ENCODE measurements around the gene CFAP45.
A peak's percentile ranks its signal among the peaks of the same experiment; 100 is the strongest.
"Not testable (repeated sequence)": the region's sequence is repeated elsewhere in the genome, so short reads cannot be mapped to it uniquely, and the experiment has no call there.

The CFAP45 gene

DNA sequence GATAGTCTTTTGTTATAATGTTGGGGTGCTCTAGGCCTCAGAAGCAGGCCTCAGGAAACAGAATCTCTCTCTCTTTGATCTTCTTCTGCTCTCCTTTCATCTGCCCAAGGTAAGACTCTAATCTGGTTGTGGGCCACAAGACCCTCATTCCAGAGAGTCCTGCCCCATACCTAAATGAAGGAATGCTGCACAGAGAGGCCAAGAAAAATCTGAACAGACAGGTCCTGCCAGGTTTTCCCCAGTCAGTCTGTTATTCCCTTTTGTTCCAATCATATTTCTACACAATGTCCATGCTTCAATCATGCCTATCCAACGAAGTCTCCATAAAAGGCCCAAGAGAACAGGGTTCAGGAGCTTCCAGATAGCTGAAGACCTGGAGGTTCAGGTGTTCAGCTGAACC is 7.0 kb upstream of the CFAP45 start:
- DNase-seq (ENCODE audit: low read depth in 2 of 2): no peak

GRCh38 chr1:159904036-159904435 is 4.1 kb upstream of the CFAP45 start:
- not testable (repeated sequence) for DNase-seq (ENCODE audit: low read depth in 2 of 2)

GRCh38 chr1:159902541-159902940 is 2.6 kb upstream of the CFAP45 start:
- DNase-seq (ENCODE audit: low read depth in 2 of 2): no peak

DNA sequence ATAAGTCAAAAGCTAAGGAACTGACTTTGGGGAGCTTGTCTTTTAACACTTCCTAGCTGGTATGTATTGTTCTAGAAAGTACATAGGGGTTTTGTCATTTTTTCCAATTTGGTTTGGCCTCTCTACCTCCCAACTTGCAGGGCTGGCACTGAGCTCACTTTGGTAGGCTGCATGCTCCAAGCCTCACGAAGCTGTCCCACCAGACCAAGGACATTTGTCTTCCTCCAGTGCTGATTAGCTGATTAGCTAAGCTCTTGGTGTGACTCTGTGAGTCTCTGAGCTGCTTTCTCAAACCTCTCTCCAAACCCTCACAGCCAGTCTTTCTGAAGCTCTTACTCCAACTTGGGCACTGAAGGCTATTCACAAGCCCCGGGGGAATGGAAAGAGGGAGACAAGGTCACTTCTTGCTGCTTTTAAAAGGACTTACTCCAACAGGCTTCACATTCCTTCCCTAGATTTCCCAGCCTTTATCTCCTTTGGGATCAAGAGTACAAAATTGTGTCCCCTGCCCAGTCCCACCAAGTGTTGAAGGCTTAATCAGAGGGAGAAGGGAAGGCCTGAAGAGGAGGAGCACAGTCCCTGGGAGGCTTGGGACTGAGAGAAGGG is 893 bp upstream of the CFAP45 start:
- no peak for DNase-seq (ENCODE audit: low read depth in 2 of 2)

DNA sequence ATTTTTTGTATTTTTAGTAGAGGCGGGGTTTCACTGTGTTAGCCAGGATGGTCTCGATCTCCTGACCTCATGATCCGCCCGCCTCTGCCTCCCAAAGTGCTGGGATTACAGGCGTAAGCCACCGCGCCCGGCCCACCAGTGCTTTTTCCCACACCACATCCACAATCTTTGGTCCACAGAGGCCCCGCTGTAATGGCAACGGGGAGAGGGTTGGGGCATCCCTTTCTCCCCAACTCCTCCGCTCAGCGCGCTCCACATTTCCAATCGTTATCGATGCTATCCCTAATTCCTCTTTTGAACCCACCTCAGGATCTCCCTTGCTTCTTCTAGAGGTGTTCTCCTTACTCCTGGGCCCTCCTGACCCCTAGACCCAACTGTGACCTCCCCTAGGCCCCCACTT is 331 bp downstream of the CFAP45 start:
- DNase-seq (ENCODE audit: low read depth in 2 of 2): not testable (repeated sequence)

- no peak for DNase-seq (ENCODE audit: low read depth in 2 of 2)
These were observed 1.4 kb downstream of the CFAP45 start for GRCh38 chr1:159898527-159898926.

GRCh38 chr1:159897962-159898361 is 2.0 kb downstream of the CFAP45 start:
- no peak for DNase-seq (ENCODE audit: low read depth in 2 of 2)

DNA sequence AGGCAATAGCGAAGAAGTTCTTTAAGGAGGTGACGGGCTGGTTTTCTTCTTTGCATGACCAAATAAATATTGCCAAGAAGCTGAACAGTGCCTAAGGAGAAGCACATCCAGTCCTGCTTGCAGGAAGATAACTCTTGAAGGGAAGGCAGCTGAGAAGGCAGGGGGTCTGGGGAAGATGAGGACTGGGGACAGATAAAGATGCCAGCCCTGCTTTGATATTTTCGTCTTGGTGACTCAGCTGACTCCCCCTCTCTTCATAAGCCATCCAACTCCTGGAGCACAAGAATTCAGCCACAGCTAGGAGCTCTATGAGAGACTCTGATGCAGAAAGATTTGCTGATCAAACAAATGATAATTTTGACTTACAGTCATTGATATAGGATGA is 3.4 kb downstream of the CFAP45 start:
- no peak for DNase-seq (ENCODE audit: low read depth in 2 of 2)

GRCh38 chr1:159895836-159896545 is 4.0 kb downstream of the CFAP45 start:
- DNase-seq (ENCODE audit: low read depth in 2 of 2): no peak

DNA sequence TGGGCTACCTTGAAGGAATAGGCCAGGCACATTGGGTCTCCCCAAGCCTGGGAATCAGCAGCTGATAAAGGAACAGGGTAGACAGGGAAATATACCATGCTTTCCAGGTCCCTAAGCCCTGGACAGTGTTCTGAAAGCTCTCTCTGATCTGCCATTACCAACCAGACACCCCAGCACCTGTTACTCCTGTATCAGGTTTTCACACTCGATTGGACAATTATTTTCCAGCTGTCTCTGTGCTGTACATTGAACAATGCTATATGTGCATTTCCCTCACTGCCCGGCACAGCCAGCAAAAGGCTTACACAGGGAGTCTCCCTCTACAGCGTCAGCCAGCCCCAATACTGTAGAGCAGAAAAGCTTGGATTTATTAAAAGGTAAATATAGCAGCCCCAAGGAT is 4.7 kb downstream of the CFAP45 start:
- DNase-seq (ENCODE audit: low read depth in 2 of 2): no peak

DNA sequence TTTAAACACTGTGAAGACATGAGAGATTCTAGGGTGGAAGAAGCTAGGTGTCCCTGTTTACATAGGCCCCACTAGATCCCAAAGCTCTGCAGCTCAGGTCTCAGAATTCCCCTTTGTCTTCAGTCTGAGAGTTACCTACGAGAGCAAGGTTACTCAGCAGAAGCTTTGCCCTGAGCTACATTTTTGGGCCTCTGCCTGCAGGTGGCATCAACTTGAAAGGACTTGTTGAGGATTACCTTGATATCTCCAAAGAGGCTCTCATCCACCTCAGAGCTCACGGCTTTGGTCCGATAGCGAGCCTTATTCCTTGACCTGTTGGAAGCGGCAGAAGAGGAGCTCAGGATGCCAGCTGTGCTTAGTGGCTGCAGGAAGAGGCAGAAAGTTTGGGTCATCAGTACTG is 7.0 kb downstream of the CFAP45 start:
- DNase-seq (ENCODE audit: low read depth in 2 of 2): no peak

DNA sequence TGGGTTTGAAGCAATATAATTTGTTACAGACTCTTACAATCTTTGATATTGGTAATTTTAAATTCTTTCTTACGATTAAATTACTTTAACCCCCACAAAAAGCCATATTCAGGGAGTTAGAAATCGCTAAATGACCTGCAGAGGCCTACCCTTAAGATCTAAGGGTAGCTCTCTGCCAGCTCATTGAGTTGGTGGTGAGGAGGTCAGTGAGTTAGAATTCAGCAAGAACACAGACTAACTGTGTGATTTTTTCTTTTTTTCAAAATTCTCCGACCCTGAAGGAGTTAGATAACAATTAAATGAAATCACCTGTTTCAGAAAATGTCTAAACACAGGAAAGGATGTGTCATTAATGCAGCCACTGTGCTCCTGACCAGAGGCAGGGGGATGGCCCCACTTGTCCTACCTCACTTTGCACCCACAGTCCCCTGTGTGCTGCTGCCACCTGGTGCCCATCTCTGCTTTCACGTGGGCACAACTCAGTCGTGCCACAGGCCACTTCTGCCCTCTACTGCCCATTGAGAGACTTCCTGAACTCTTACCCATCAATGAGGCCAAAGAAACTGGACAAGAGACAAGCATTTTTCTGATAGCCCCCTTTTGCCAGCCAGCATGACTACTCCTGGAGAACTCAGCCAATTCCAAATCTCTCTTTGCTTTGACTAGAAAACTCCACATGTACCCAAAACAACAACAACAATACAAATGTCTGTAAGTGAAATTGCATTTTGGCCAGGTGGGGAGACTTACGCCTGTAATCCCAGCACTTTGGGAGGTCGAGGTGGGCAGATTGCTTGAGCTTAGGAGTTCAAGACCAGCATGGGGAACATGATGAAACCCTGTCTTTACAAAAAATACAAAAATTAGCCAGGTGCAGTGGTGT is 8.4 kb downstream of the CFAP45 start:
- DNase-seq (ENCODE audit: low read depth in 2 of 2): peak; percentile 50 to 57

DNA sequence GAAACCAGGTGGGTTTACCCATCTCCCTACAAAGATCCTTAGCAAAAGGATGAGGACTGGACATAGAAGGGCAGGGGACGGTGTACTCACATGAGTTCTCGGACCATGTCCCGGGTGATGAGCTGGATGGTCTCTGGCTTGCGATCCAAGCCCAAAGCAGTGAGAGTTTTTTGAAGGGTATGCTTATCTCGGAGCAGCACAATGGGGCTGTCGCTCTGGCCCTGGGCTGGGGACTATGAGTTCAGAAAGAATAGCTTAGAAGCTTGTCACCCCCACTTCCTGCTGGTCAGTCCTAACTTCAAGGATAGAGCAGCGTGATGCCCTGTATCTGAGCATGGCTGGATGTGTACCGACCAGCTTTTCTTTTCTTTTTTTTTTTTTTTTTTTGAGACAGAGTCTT is 9.6 kb downstream of the CFAP45 start:
- DNase-seq (ENCODE audit: low read depth in 2 of 2): no peak

- no peak for DNase-seq (ENCODE audit: low read depth in 2 of 2)
These were observed 10.1 kb downstream of the CFAP45 start for GRCh38 chr1:159889821-159890252.

DNA sequence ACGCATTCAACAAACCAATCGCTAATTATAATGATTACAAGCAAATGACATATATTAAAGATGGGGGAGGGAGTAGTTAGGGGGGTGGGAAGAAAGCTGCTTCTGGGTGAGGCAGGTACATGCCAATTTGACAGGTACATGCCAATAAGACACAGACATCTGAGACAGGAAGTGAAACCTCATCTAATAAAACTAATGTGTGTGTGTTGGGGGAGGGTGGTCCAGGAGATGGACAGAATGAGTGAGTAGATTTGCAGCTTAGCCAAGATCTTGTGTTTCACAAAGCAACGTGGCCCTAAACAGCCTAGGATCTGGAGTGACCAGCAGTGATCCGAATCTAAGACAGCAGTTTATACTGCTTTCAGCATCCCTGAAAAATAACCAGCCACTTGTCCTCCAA is 10.8 kb downstream of the CFAP45 start:
- DNase-seq (ENCODE audit: low read depth in 2 of 2): no peak

- DNase-seq (ENCODE audit: low read depth in 2 of 2): no peak
These were observed 15.7 kb downstream of the CFAP45 start for GRCh38 chr1:159884296-159884695.

GRCh38 chr1:159883134-159883533 is 16.8 kb downstream of the CFAP45 start:
- DNase-seq (ENCODE audit: low read depth in 2 of 2): no peak

DNA sequence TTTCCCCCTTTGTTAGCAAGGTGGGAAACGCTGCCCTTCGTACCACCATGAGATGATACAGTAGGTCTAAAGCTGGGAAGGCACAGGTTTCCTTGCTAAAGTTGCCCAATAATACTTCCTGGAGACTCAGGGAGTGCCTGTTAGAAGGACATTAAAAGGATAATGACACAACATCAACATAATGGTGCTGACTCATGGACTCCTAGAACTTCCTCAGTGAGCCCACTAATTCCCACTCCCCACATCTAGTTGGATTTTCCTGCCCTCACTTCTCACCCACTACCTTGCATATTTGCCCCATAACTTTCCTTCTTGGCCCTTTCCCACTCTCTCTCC is 17.5 kb downstream of the CFAP45 start:
- no peak for DNase-seq (ENCODE audit: low read depth in 2 of 2)

- peak; percentile 3 to 8 for DNase-seq (ENCODE audit: low read depth in 2 of 2)
These were observed 18.1 kb downstream of the CFAP45 start for GRCh38 chr1:159881622-159882526.

- no peak for DNase-seq (ENCODE audit: low read depth in 2 of 2)
These were observed 19.5 kb downstream of the CFAP45 start for GRCh38 chr1:159880430-159880829.

DNA sequence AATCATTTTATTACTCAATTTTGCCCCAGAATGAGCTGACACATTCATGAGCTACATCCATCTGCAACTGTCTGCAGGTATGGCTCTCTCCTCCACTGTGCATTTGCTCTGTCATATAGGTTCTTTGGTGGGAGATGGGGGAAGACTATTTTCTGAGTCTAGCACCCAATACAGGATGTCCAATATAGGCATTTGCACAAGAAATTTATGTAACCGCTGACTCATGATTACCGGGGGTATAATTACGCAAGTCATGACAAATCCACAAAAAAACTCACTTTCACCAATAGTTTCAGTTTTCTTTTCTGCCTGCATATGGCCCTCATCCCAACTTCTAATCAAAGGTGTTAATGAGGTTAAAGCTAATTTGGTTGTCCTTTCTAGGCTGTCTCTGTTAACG is 20.0 kb downstream of the CFAP45 start:
- no peak for DNase-seq (ENCODE audit: low read depth in 2 of 2)

DNA sequence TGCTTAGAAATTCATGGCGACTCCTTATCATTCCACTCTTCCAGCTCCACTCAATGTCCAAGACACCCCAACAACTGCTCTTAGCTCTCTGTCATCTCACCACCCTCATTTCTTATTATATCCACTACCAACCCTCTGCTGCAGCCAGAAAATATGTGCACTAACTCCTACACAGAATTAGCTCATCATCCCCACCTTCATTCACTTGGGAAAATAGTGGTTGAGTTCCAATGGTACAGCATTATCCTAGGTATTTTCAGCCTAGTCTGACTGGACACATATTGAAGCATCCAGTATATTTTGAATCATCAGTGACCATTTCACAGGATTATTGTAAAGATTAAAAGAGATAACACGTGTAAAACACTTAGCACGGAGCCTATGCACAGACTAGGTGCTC is 20.8 kb downstream of the CFAP45 start:
- no peak for DNase-seq (ENCODE audit: low read depth in 2 of 2)
